Activated CD8-positive, alpha-beta T cell treated with anti-CD3 and anti-CD28 coated beads for 36 hours (primary cell): ENCODE measurements around the gene FAM13B. TPM values are rescaled to one million over a fixed set of nuclear protein-coding genes. Genes with fewer than 3 reads are reported as not detected.
"Not testable (repeated sequence)": the region's sequence is repeated elsewhere in the genome, so short reads cannot be mapped to it uniquely, and the experiment has no call there.

Experiments used
- ATAC-seq: fragments of 200-7000 bp; cut with Tn5 transposase; one replicate; pipeline ENCODE4 v1.10.0; 2021; ENCODE audit warnings: mild to moderate bottlenecking, moderate library complexity
- CTCF ChIA-PET: fragments of 350-600 bp; sonication (Branson Sonifier 250); formaldehyde crosslinking; loops from one replicate; lab custom pipeline; 2021; ENCODE audit warnings: antibody characterized with exemption; lab: Charles Lee
- POLR2A ChIA-PET: fragments of 350-600 bp; sonication (Branson Sonifier 250); formaldehyde crosslinking; loops from one replicate; lab custom pipeline; 2021; ENCODE audit warnings: antibody characterized with exemption; lab: Charles Lee
- DNase-seq: peaks from one replicate; pipeline ENCODE4 v3.0.0-alpha.2; 2020
- H3K27ac Mint-ChIP-seq: one replicate; pipeline ENCODE4 v1.8.0; 2021; ENCODE audit warnings: mild to moderate bottlenecking, mixed read lengths
- H3K27me3 Mint-ChIP-seq: one replicate; pipeline ENCODE4 v1.8.0; 2021; ENCODE audit warnings: mixed read lengths
- H3K36me3 Mint-ChIP-seq: one replicate; pipeline ENCODE4 v1.8.0; 2021; ENCODE audit warnings: low read depth, mixed read lengths
- H3K4me1 Mint-ChIP-seq: one replicate; pipeline ENCODE4 v1.8.0; 2021; ENCODE audit warnings: low read depth, mixed read lengths
- H3K4me3 Mint-ChIP-seq: one replicate; pipeline ENCODE4 v1.8.0; 2021; ENCODE audit warnings: mild to moderate bottlenecking, moderate library complexity, mixed read lengths
- H3K9me3 Mint-ChIP-seq: one replicate; pipeline ENCODE4 v1.8.0; 2021; ENCODE audit warnings: mixed read lengths
- intact Hi-C: fragments of 100-400 bp; cut with micrococcal nuclease; formaldehyde crosslinking; loops from one replicate; pipeline ENCODE4 v1.10.0; 2022
- total RNA-seq, 2 experiments: library from RNA; stranded (reverse); gene quantifications; one replicate each; pipeline ENCODE4 v1.2.3, GENCODE V29; 2021
- TF ChIP-seq, protein P1 (sequence below): fragments of 200-600 bp; IDR thresholded peaks from one replicate; pipeline ENCODE4 v1.8.0; 2022; ENCODE audit warnings: antibody characterized with exemption, mild to moderate bottlenecking

FAM13B gene
- total RNA-seq, 2 experiments from 2014 or later: 14.8 to 17.5 TPM

GRCh38 chr5:137960141-137960540 lies 72.7 kb downstream of the FAM13B start:
- H3K4me3 Mint-ChIP-seq: no peak overlapping the region
- H3K4me1 Mint-ChIP-seq: no peaks in the 10 kb centered on the region
- no peaks in the 10 kb centered on the region for H3K27me3 Mint-ChIP-seq
- TF ChIP-seq, protein P1, sequence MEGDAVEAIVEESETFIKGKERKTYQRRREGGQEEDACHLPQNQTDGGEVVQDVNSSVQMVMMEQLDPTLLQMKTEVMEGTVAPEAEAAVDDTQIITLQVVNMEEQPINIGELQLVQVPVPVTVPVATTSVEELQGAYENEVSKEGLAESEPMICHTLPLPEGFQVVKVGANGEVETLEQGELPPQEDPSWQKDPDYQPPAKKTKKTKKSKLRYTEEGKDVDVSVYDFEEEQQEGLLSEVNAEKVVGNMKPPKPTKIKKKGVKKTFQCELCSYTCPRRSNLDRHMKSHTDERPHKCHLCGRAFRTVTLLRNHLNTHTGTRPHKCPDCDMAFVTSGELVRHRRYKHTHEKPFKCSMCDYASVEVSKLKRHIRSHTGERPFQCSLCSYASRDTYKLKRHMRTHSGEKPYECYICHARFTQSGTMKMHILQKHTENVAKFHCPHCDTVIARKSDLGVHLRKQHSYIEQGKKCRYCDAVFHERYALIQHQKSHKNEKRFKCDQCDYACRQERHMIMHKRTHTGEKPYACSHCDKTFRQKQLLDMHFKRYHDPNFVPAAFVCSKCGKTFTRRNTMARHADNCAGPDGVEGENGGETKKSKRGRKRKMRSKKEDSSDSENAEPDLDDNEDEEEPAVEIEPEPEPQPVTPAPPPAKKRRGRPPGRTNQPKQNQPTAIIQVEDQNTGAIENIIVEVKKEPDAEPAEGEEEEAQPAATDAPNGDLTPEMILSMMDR: no peak
- peak overlapping the region; percentile 38 for H3K27ac Mint-ChIP-seq
- intact Hi-C loops: no loop called here
- ChIA-PET POLR2A (no interaction called here), CTCF (no interaction called here)
- DNase-seq: no peak
- H3K36me3 Mint-ChIP-seq: peaks cover 30% of the 10 kb centered on the region
- H3K9me3 Mint-ChIP-seq: no peaks in the 10 kb centered on the region
- no peak for ATAC-seq

DNA sequence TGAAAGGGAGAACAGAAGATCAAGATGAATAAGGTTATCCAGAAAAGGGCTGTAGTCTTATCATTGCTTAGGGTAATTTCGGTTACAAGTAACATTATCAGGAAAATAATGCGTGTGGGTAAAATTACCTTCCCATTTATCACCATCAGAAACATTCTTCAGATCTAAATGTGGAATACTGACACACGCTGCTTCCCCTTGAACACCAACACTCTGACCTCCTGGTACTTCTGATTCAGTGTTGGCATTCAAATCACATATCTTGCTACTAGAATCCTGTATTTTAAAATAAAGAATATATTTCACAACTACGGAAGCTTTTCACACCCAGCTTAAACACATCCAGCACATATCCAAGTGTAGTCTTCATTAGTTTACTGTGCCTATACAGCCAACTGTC lies 73.4 kb downstream of the FAM13B start:
- H3K36me3 Mint-ChIP-seq: peaks cover 28% of the 10 kb centered on the region
- intact Hi-C loops: no loop called here
- H3K27me3 Mint-ChIP-seq: no peaks in the 10 kb centered on the region
- no peak overlapping the region for H3K4me3 Mint-ChIP-seq
- no peaks in the 10 kb centered on the region for H3K4me1 Mint-ChIP-seq
- H3K27ac Mint-ChIP-seq: no peak overlapping the region
- DNase-seq: no peak
- TF ChIP-seq, protein P1: no peak
- no peak for ATAC-seq
- ChIA-PET POLR2A (no interaction called here), CTCF (no interaction called here)
- H3K9me3 Mint-ChIP-seq: no peaks in the 10 kb centered on the region

DNA sequence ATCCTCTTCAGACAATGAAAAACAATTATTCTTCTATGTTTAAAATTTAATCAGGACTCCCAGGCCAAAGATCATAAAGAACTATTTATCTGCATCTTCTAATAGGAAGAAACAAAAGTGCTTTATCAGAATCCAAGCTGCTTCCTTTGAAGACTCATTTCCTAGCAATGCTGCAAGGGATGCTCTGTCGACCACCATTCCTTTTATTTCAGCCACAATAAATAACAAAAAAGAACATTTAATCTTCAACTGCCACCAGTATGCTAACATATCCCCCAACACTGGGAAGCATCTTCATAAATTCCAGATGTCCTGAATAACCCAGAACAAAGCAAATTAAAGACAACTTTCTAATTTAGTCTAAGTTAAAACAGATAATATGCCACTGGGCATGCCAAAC lies 74.9 kb downstream of the FAM13B start:
- peaks cover 32% of the 10 kb centered on the region for H3K36me3 Mint-ChIP-seq
- ATAC-seq (no peak), DNase-seq (no peak)
- H3K9me3 Mint-ChIP-seq: no peaks in the 10 kb centered on the region
- intact Hi-C loops: no loop called here
- H3K4me3 Mint-ChIP-seq: no peak overlapping the region
- no peaks in the 10 kb centered on the region for H3K27me3 Mint-ChIP-seq
- no peaks in the 10 kb centered on the region for H3K4me1 Mint-ChIP-seq
- ChIA-PET CTCF (no interaction called here), POLR2A (no interaction called here)
- no peak overlapping the region for H3K27ac Mint-ChIP-seq
- TF ChIP-seq, protein P1: no peak

DNA sequence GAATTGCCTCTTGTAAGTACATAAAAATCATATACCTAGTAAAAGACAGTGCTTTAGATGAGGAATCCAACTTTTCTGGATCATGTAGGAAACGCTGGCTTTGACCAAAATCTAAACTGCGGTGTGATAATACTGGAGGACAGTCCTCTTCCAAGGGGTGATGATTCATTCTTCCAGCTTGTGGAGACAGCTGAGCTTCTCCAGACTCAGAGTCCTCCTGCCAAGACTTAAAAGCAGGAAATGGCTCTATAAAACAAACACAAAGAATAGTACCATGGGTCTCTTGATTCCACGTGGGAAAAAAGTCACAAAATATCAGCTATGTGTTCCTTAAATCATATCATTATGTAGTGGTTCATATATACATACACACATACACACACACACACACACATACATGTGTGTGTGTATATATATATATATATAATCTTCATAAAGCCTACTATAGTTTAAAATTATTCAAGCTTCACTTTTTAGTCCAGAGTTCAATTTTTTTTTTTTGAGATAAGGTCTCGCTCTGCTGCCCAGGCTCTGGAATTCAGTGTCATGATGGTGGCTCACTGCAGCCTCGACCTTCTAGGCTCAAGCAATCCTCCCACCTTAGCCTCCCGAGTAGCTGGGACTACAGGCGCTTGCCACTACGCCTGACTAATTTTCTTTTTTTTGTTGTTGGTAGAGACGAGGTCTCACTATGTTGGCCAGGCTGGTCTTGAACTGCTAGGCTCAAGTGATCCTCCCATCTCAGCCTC lies 78.6 kb downstream of the FAM13B start:
- TF ChIP-seq, protein P1: no peak
- no peaks in the 10 kb centered on the region for H3K27me3 Mint-ChIP-seq
- ATAC-seq (no peak), DNase-seq (no peak)
- intact Hi-C loops: no loop called here
- no peaks in the 10 kb centered on the region for H3K4me1 Mint-ChIP-seq
- no peak overlapping the region for H3K27ac Mint-ChIP-seq
- ChIA-PET POLR2A (interaction anchor here (0.6 to 0.7 kb wide), 2 partner anchors 24 to 59 kb away, joined by 3 to 4 read pairs; no protein-coding TSS in a partner anchor), CTCF (interaction anchor here (1.0 to 1.7 kb wide), 8 partner anchors 9 to 212 kb away, joined by 3 to 6 read pairs (median 3); no protein-coding TSS in a partner anchor)
- no peaks in the 10 kb centered on the region for H3K9me3 Mint-ChIP-seq
- peaks cover 37% of the 10 kb centered on the region for H3K36me3 Mint-ChIP-seq
- H3K4me3 Mint-ChIP-seq: no peak overlapping the region

DNA sequence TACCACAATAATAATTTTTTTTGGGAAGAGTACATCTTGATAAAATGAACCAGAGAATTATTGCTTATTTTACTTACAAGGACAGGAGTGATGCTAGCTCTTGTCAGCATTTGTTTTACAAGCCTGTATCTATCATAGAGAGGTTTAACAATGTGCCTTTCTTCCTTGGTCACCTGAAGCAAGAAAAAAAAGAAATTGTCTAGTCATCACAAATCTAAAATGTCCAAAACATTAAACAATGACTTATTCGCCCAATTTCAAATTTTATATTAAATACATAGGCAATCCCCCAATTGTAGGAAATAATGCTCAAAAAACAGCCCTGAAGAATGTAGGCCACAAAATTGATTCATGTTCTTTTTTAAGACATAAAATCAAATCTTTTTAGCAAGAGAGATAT lies 87.1 kb downstream of the FAM13B start:
- CTCF ChIA-PET: interaction anchor here (0.6 kb wide), 1 partner anchor 90 kb away, joined by 3 read pairs; no protein-coding TSS in a partner anchor
- intact Hi-C loops: no loop called here
- H3K9me3 Mint-ChIP-seq: no peaks in the 10 kb centered on the region

DNA sequence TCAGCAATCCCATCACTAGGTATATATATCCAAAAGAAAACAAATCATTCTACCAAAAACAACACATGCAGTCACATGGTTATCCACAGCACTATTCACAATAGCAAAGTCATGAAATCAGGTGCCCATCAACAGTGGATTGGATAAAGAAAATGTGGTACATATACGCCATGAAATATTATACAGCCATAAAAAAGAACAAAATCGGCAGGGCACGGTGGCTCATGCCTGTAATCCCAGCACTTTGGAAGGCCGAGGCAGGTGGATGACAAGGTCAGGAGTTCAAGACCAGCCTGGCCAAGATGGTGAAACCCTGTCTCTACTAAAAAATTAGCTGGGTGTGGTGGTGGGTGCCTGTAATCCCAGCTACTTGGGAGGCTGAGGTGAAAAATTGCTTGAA lies 88.6 kb downstream of the FAM13B start:
- DNase-seq, H3K9me3 Mint-ChIP-seq, H3K27ac Mint-ChIP-seq, POLR2A ChIA-PET, H3K4me1 Mint-ChIP-seq, intact Hi-C loops, H3K27me3 Mint-ChIP-seq, H3K4me3 Mint-ChIP-seq, ATAC-seq: not testable (repeated sequence)
- CTCF ChIA-PET: interaction anchor here (0.9 kb wide), 1 partner anchor 10 kb away, joined by 3 read pairs; no protein-coding TSS in a partner anchor
- H3K36me3 Mint-ChIP-seq: peaks cover 54% of the 10 kb centered on the region

More for the DNA sequence above, 87.1 kb downstream of the FAM13B start:
- Mint-ChIP-seq H3K27ac (no peak overlapping the region), H3K36me3 (peaks cover 57% of the 10 kb centered on the region), H3K4me1 (peaks cover 3% of the 10 kb centered on the region), H3K4me3 (no peak overlapping the region), H3K27me3 (no peaks in the 10 kb centered on the region)
- DNase-seq: no peak
- ATAC-seq: no peak
- POLR2A ChIA-PET: no interaction called here
- TF ChIP-seq, protein P1: no peak
